Pancreas (tissue), 10 donors: Measurements from ENCODE around the gene FANK1. TPM values are rescaled to one million over a fixed set of nuclear protein-coding genes. Genes with fewer than 3 reads are reported as not detected.

Experiments
- ATAC-seq, 4 donors: fragments of 200-7000 bp; cut with Tn5 transposase; one replicate each; pipeline versions ENCODE4 v1.8.0 to v1.9.1; 2020; ENCODE audit warnings: mild to moderate bottlenecking in 4 of 4, moderate library complexity in 4 of 4
- DNase-seq, 6 donors: peaks; one replicate each; pipeline ENCODE4 v3.0.0-alpha.2; 2020
- FAIRE-seq: peaks from 2 replicates; lab custom pipeline; 2012; peaks lifted over from hg19 to GRCh38; lab: Jason Lieb, UNC
- H3K27ac ChIP-seq, 4 donors: fragments of 200-600 bp; sonication (generic); 1 replicate in 3 of 4; 2 replicates in 1 of 4; pipeline versions ENCODE4 v1.5.0 to v1.8.0; 2020
- H3K27me3 ChIP-seq, 4 donors: fragments of 200-600 bp; one replicate each; pipeline ENCODE4 v1.8.0; 2021
- H3K36me3 ChIP-seq, 3 donors: fragments of 200-600 bp; sonication (generic) in 1 of 3; one replicate each; pipeline versions ENCODE4 v1.5.0 to v1.8.0; 2020 to 2021
- H3K4me1 ChIP-seq, 3 donors: fragments of 200-600 bp; one replicate each; pipeline ENCODE4 v1.8.0; 2021
- H3K4me3 ChIP-seq, 4 donors: fragments of 200-600 bp; sonication (generic) in 2 of 4; one replicate each; pipeline versions ENCODE4 v1.5.0 to v1.8.0; 2020 to 2021
- H3K9me3 ChIP-seq, 4 donors: fragments of 200-600 bp; one replicate each; pipeline ENCODE4 v1.8.0; 2021
- WGBS, 2 donors: extraction: QIAGEN DNeasy Blood & Tissue Kit; methylation state at CpG; one replicate each; pipeline ENCODE4 v1.1.7; 2013; 5-methylcytosine and 5-hydroxymethylcytosine counted together
- intact Hi-C, 3 donors: fragments of 100-400 bp; cut with DNase I; formaldehyde crosslinking; loops; one replicate each; pipeline versions ENCODE4 v1.11.1 to v1.14.2; 2022
- polyA plus RNA-seq, 2 donors: library from polyadenylated mRNA; stranded (reverse); fragments of 200-250 nt; gene quantifications; one replicate each; pipeline ENCODE4 v1.2.3, GENCODE V29; 2013
- total RNA-seq, 6 donors: library from RNA; stranded (reverse); fragmentation: NEBNext Ultra II Directional in 4 of 6; extraction: Animal tissue kit (Norgen Biotek cat#: 25700) in 4 of 6; gene quantifications; one replicate each; pipeline versions ENCODE4 v1.2.1 to v1.2.4, GENCODE V29; 2021 to 2023
- TF ChIP-seq, protein P1 (sequence below), 4 donors: fragments of 200-600 bp; sonication (generic) in 3 of 4; IDR thresholded peaks; one replicate each; pipeline versions ENCODE4 v1.5.0 to v1.8.0; 2021; ENCODE audit warnings: antibody characterized with exemption in 4 of 4
- donor health status: healthy with polysubstance abuse.
- donor health status: DM: no; HTN: no; CAD: no; lungs with moderate emphysema.
- donor health status: DM: no; HTN: no; CAD: no.
- donor health status: control.
- donor health status: control.
- donor health status: Bipolar disorder and iron deficiency.
- donor health status: DM: yes; HTN: yes; CAD: no.
- donor health status: DM: no; HTN: no; CAD: no.
- donor health status: DM: no; HTN: no; CAD: no.
- donor health status: DM: yes; HTN: yes; CAD: no.

The FANK1 gene
- total and polyA plus RNA-seq, 8 donors: 1.6 to 13.2 (median 3.2) TPM

GRCh38 chr10:125878957-125879835 is 17.2 kb upstream of the FANK1 start:
- FAIRE-seq: no peak
- 68 to 71% methylated on average over 11 of the region's 11 CpGs for WGBS, 2 donors
- peak; percentile 84 to 88 (median 86) for ATAC-seq
- Histone ChIP-seq H3K9me3 (no peaks in the 10 kb centered on the region), H3K36me3 (no peaks in the 10 kb centered on the region), H3K27ac (peak overlapping the region in 2 of 4 donors; percentile 40 to 62), H3K27me3 (no peaks in the 10 kb centered on the region), H3K4me3 (no peak overlapping the region), H3K4me1 (peaks cover 0 to 29% (median 16%) of the 10 kb centered on the region in 3 donors)
- intact Hi-C loops: no loop called here
- peak in 3 of 6 donors; percentile 38 to 49 (median 38) for DNase-seq
- TF ChIP-seq, protein P1, sequence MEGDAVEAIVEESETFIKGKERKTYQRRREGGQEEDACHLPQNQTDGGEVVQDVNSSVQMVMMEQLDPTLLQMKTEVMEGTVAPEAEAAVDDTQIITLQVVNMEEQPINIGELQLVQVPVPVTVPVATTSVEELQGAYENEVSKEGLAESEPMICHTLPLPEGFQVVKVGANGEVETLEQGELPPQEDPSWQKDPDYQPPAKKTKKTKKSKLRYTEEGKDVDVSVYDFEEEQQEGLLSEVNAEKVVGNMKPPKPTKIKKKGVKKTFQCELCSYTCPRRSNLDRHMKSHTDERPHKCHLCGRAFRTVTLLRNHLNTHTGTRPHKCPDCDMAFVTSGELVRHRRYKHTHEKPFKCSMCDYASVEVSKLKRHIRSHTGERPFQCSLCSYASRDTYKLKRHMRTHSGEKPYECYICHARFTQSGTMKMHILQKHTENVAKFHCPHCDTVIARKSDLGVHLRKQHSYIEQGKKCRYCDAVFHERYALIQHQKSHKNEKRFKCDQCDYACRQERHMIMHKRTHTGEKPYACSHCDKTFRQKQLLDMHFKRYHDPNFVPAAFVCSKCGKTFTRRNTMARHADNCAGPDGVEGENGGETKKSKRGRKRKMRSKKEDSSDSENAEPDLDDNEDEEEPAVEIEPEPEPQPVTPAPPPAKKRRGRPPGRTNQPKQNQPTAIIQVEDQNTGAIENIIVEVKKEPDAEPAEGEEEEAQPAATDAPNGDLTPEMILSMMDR (IDR thresholded peaks at IDR 0.05): no peak

GRCh38 chr10:125880719-125881118 is 15.6 kb upstream of the FANK1 start:
- H3K9me3 ChIP-seq: no peaks in the 10 kb centered on the region
- FAIRE-seq (no peak), ATAC-seq (peak; percentile 25 to 53 (median 45)), DNase-seq (no peak)
- TF ChIP-seq, protein P1 (IDR thresholded peaks at IDR 0.05): no peak
- H3K4me1 ChIP-seq: peaks cover 0 to 33% (median 16%) of the 10 kb centered on the region in 3 donors
- H3K27ac ChIP-seq: peak overlapping the region in 2 of 4 donors; percentile 40 to 62
- no peak overlapping the region for H3K4me3 ChIP-seq
- H3K27me3 ChIP-seq: no peaks in the 10 kb centered on the region
- intact Hi-C loops: no loop called here
- H3K36me3 ChIP-seq: no peaks in the 10 kb centered on the region
- 22 to 34% methylated on average over 6 of the region's 6 CpGs for whole genome bisulfite sequencing, 2 donors

- FAIRE-seq (no peak), ATAC-seq (peak in 1 of 4 donors; percentile 21), DNase-seq (no peak)
- TF ChIP-seq, protein P1 (IDR thresholded peaks at IDR 0.05): no peak
- no peaks in the 10 kb centered on the region for H3K9me3 ChIP-seq
- intact Hi-C loops: no loop called here
- H3K27ac ChIP-seq: peak within 1 kb of the TSS in 2 of 4 donors; percentile 53 to 62
- 38 to 39% methylated on average over 4 of the region's 4 CpGs for WGBS, 2 donors
- H3K36me3 ChIP-seq: no peaks in the 10 kb centered on the region
- no peaks in the 10 kb centered on the region for H3K27me3 ChIP-seq
- H3K4me1 ChIP-seq: peaks cover 0 to 33% (median 16%) of the 10 kb centered on the region in 3 donors
- no peak within 1 kb of the TSS for H3K4me3 ChIP-seq
Measured at GRCh38 chr10:125881192-125881591, 15.2 kb upstream of the FANK1 start, which contains the start of gene DHX32. TSS of gene DHX32 (minus strand) at chr10:125881292. CDS start at chr10:125880824, 468 bp downstream.

GRCh38 chr10:125882596-125882995 is 13.8 kb upstream of the FANK1 start:
- ATAC-seq: peak in 3 of 4 donors; percentile 49 to 62 (median 60)
- 17 to 21% methylated on average over 1 of the region's 1 CpG for WGBS, 2 donors
- no peak for FAIRE-seq

More at GRCh38 chr10:125882596-125882995, 13.8 kb upstream of the FANK1 start:
- Histone ChIP-seq H3K36me3 (no peaks in the 10 kb centered on the region), H3K27me3 (no peaks in the 10 kb centered on the region), H3K4me3 (no peak overlapping the region), H3K9me3 (no peaks in the 10 kb centered on the region), H3K4me1 (peaks cover 2 to 33% (median 24%) of the 10 kb centered on the region in 3 donors), H3K27ac (peak overlapping the region in 2 of 4 donors; percentile 37 to 53)
- no peak for DNase-seq
- TF ChIP-seq, protein P1 (IDR thresholded peaks at IDR 0.05): no peak
- intact Hi-C loops: no loop called here
